GM23338 (cell line): ENCODE data around the gene APBA2. TPM values are rescaled to one million over a fixed set of nuclear protein-coding genes. Genes with fewer than 3 reads are reported as not detected.

Experiments
- ATAC-seq: fragments of 200-7000 bp; cut with Tn5 transposase; 3 replicates; pipeline ENCODE4 v1.9.1; 2020
- DNase-seq: peaks from one replicate; pipeline ENCODE4 v3.0.0-alpha.2; 2015; ENCODE audit warnings: low spot score
- H2AFZ ChIP-seq: fragments of 200-600 bp; sonication (generic); 2 replicates; pipeline ENCODE4 v1.8.0; 2016; ENCODE audit warnings: antibody characterized with exemption, mild to moderate bottlenecking, moderate library complexity
- H3F3A ChIP-seq: fragments of 200-600 bp; sonication (generic); replicated peaks from 2 replicates; pipeline ENCODE4 v1.8.0; 2017; ENCODE audit warnings: antibody characterized with exemption, mixed run types, low read depth
- H3K27ac ChIP-seq: fragments of 200-600 bp; sonication (generic); 2 replicates; pipeline ENCODE4 v1.6.1; 2016; ENCODE audit warnings: low read depth
- H3K27me3 ChIP-seq: fragments of 200-600 bp; sonication (generic); 2 replicates; pipeline ENCODE4 v1.8.0; 2016; ENCODE audit warnings: mild to moderate bottlenecking, mixed run types, moderate library complexity; ENCODE audit not compliant: insufficient read depth
- H3K36me3 ChIP-seq: fragments of 200-600 bp; sonication (generic); 2 replicates; pipeline ENCODE4 v1.8.0; 2016; ENCODE audit warnings: mild to moderate bottlenecking; ENCODE audit not compliant: insufficient read depth
- H3K4me1 ChIP-seq: fragments of 200-600 bp; sonication (generic); 2 replicates; pipeline ENCODE4 v1.8.0; 2016; ENCODE audit warnings: mild to moderate bottlenecking, moderate library complexity; ENCODE audit not compliant: insufficient read depth
- H3K4me2 ChIP-seq: fragments of 200-600 bp; sonication (generic); 2 replicates; pipeline ENCODE4 v1.7.1; 2017; ENCODE audit warnings: mixed run types
- H3K4me3 ChIP-seq: fragments of 200-600 bp; sonication (generic); 2 replicates; pipeline ENCODE4 v1.6.1; 2016; ENCODE audit warnings: mixed run types
- H3K79me2 ChIP-seq: fragments of 200-600 bp; sonication (generic); replicated peaks from 2 replicates; pipeline ENCODE4 v1.8.0; 2017; ENCODE audit warnings: mild to moderate bottlenecking; ENCODE audit not compliant: insufficient read depth
- H3K9me2 ChIP-seq: fragments of 200-600 bp; sonication (generic); 2 replicates; pipeline ENCODE4 v1.8.0; 2017; ENCODE audit not compliant: insufficient read depth
- H4K20me1 ChIP-seq: fragments of 200-600 bp; sonication (generic); replicated peaks from 2 replicates; pipeline ENCODE4 v1.8.0; 2017; ENCODE audit warnings: mild to moderate bottlenecking; ENCODE audit not compliant: insufficient read depth
- H3K27ac Mint-ChIP-seq: 2 replicates; pipeline ENCODE4 v1.8.0; 2020; ENCODE audit warnings: inconsistent platforms, mild to moderate bottlenecking, moderate library complexity, mixed read lengths
- H3K27me3 Mint-ChIP-seq: 3 replicates; pipeline ENCODE4 v1.8.0; 2022; ENCODE audit warnings: low read depth, mild to moderate bottlenecking, moderate library complexity, mixed read lengths, inconsistent platforms; ENCODE audit not compliant: insufficient read depth, poor library complexity
- H3K36me3 Mint-ChIP-seq: 3 replicates; pipeline ENCODE4 v1.8.0; 2021; ENCODE audit warnings: low read depth, mild to moderate bottlenecking, inconsistent platforms, moderate library complexity, mixed read lengths
- H3K4me1 Mint-ChIP-seq: 3 replicates; pipeline ENCODE4 v1.8.0; 2020; ENCODE audit warnings: mild to moderate bottlenecking, inconsistent platforms, mixed read lengths
- H3K4me3 Mint-ChIP-seq: 3 replicates; pipeline ENCODE4 v1.8.0; 2021; ENCODE audit warnings: moderate library complexity, mild to moderate bottlenecking, inconsistent platforms, mixed read lengths
- H3K9me3 Mint-ChIP-seq: 3 replicates; pipeline ENCODE4 v1.8.0; 2020; ENCODE audit warnings: moderate library complexity, mild to moderate bottlenecking, inconsistent platforms, mixed read lengths
- CREB1 ChIP-seq: fragments of 250-450 bp; sonication (Bioruptor Pico); IDR thresholded peaks from 2 replicates; pipeline ENCODE4 v1.5.0; 2020; ENCODE audit warnings: low read depth, mild to moderate bottlenecking, moderate library complexity
- CTCF ChIP-seq, 2 experiments: fragments of 200-600 bp in 1 of 2; sonication (generic) in 1 of 2; conservative IDR thresholded peaks; 2 replicates each; pipeline versions ENCODE4 v1.5.1 to v1.6.1; 2016 to 2017; ENCODE audit warnings: antibody characterized with exemption in 2 of 2, low read depth in 2 of 2, mild to moderate bottlenecking in 2 of 2, moderate library complexity in 1 of 2
- EZH2 ChIP-seq: fragments of 200-600 bp; sonication (generic); IDR thresholded peaks from one replicate; pipeline ENCODE4 v1.8.0; 2017; ENCODE audit warnings: antibody characterized with exemption, mild to moderate bottlenecking, low read depth; ENCODE audit not compliant: unreplicated experiment
- JUNB ChIP-seq: IDR thresholded peaks from one replicate; pipeline ENCODE4 v1.6.1; 2016; ENCODE audit warnings: antibody characterized with exemption; ENCODE audit not compliant: unreplicated experiment
- NANOG ChIP-seq: IDR thresholded peaks from 2 replicates; pipeline ENCODE4 v1.6.1; 2016; ENCODE audit warnings: antibody characterized with exemption, borderline replicate concordance
- POLR2AphosphoS5 ChIP-seq: IDR thresholded peaks from 2 replicates; pipeline ENCODE4 v1.6.1; 2016; ENCODE audit warnings: antibody characterized with exemption, low read depth
- STAT1 ChIP-seq: IDR thresholded peaks from one replicate; pipeline ENCODE4 v1.6.1; 2016; ENCODE audit warnings: antibody characterized with exemption; ENCODE audit not compliant: unreplicated experiment
- ZNF114 ChIP-seq: fragments of 250-450 bp; sonication (Bioruptor Pico); IDR thresholded peaks from 2 replicates; pipeline ENCODE4 v1.5.0; 2020; ENCODE audit warnings: mild to moderate bottlenecking, moderate library complexity
- ZNF331 ChIP-seq: fragments of 250-450 bp; sonication (Bioruptor Pico); IDR thresholded peaks from 2 replicates; pipeline ENCODE4 v1.5.0; 2020; ENCODE audit warnings: low read depth, mild to moderate bottlenecking, moderate library complexity
- ZNF462 ChIP-seq: fragments of 250-450 bp; sonication (Bioruptor Pico); IDR thresholded peaks from 2 replicates; pipeline ENCODE4 v1.5.0; 2020; ENCODE audit warnings: mild to moderate bottlenecking, moderate library complexity
- polyA plus RNA-seq: library from polyadenylated mRNA; unstranded; fragments of >200 nt; fragmentation: Nextera tagmentation; extraction: Ambion mirVana; gene quantifications from 2 replicates; pipeline ENCODE4 v1.2.1, GENCODE V29; 2016
- total RNA-seq: library from RNA; depleted of rRNA; stranded (reverse); fragments of >200 nt; shearing (Covaris generic); gene quantifications from 2 replicates; pipeline ENCODE4 v1.2.3, GENCODE V29; 2014

The APBA2 gene
- total and polyA plus RNA-seq, 2 experiments from 2014 or later = 5.9 to 24.7 TPM

- H3F3A ChIP-seq = no peaks in the 10 kb centered on the region
- H3K4me2 ChIP-seq = no peak overlapping the region
- no peaks in the 10 kb centered on the region for H3K27me3 Mint-ChIP-seq
- no peak overlapping the region; the same call in 1 of the 2 replicates for H3K27ac Mint-ChIP-seq
- H4K20me1 ChIP-seq = no peaks in the 10 kb centered on the region
- no peaks in the 10 kb centered on the region for H3K9me2 ChIP-seq
- H3K4me1 Mint-ChIP-seq = no peaks in the 10 kb centered on the region; the same call in 2 of the 3 replicates
- no peaks in the 10 kb centered on the region for H3K36me3 ChIP-seq
- DNase-seq = no peak
- H3K79me2 ChIP-seq = no peaks in the 10 kb centered on the region
- H3K27ac ChIP-seq = no peak overlapping the region
- ATAC-seq = no peak
- H3K27me3 ChIP-seq = no peaks in the 10 kb centered on the region
- H3K36me3 Mint-ChIP-seq = no peaks in the 10 kb centered on the region
- no peak overlapping the region for H3K4me3 ChIP-seq
- no peak overlapping the region for H3K4me3 Mint-ChIP-seq
- no peaks in the 10 kb centered on the region for H3K4me1 ChIP-seq
- no peak overlapping the region for H2AFZ ChIP-seq
- H3K9me3 Mint-ChIP-seq = no peaks in the 10 kb centered on the region
- no peak for TF ChIP-seq ZNF114 (CRISPR knock-in tag)
- no peak for TF ChIP-seq ZNF462
- TF ChIP-seq JUNB = no peak
- no peak for TF ChIP-seq POLR2AphosphoS5
- no peak for TF ChIP-seq ZNF331 (CRISPR knock-in tag)
- no peak for TF ChIP-seq EZH2
- TF ChIP-seq CREB1 (CRISPR knock-in tag) = no peak
- no peak for TF ChIP-seq NANOG
- TF ChIP-seq CTCF (conservative IDR thresholded peaks at IDR 0.05; ENCODE audit: low read depth in 2 of 2) = no peak
- TF ChIP-seq STAT1 = no peak
Observed at GRCh38 chr15:28967990-28968389, 82.2 kb downstream of the APBA2 start.
